ENCODE data around the gene GPNMB. TPM values are rescaled to one million over a fixed set of nuclear protein-coding genes. Genes with fewer than 3 reads are reported as not detected.

GPNMB gene
- total and polyA plus RNA-seq, 2 of the 13 experiments (the other 11 are each of a cell fraction or from before 2014, with no cell fraction given): 1.1 to 1.6 TPM

DNA sequence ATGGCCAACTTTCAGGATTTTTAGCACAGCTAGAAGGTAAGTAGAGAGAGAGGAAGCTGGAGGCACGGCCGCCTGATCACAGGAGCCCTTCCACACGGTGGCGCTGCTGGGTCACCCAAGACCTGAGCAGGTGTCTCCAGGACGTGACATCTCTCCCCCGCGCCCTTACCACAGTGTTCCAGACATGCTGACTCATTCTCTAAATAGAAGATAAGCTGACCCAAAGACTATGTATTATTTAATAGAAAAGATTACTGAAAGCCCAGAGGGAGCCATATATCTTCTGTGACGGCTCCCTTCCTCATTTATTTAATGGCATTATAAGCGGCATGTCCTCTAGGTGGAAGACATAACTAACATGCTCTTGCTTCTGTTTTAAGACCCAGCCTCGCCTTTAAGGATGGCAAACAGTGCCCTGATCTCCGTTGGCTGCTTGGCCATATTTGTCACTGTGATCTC is 26.6 kb downstream of the GPNMB start (continued):
- TF ChIP-seq, protein P1, sequence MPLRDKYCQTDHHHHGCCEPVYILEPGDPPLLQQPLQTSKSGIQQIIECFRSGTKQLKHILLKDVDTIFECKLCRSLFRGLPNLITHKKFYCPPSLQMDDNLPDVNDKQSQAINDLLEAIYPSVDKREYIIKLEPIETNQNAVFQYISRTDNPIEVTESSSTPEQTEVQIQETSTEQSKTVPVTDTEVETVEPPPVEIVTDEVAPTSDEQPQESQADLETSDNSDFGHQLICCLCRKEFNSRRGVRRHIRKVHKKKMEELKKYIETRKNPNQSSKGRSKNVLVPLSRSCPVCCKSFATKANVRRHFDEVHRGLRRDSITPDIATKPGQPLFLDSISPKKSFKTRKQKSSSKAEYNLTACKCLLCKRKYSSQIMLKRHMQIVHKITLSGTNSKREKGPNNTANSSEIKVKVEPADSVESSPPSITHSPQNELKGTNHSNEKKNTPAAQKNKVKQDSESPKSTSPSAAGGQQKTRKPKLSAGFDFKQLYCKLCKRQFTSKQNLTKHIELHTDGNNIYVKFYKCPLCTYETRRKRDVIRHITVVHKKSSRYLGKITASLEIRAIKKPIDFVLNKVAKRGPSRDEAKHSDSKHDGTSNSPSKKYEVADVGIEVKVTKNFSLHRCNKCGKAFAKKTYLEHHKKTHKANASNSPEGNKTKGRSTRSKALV (CRISPR knock-in tag; IDR thresholded peaks at IDR 0.05): no peak
- no peak for TF ChIP-seq ZNF430 (CRISPR knock-in tag; IDR thresholded peaks at IDR 0.05)
- TF ChIP-seq RFXANK (CRISPR knock-in tag; IDR thresholded peaks at IDR 0.05): no peak
- TF ChIP-seq KDM4B (CRISPR knock-in tag; IDR thresholded peaks at IDR 0.05): no peak
- no peak for TF ChIP-seq XBP1 (CRISPR knock-in tag; IDR thresholded peaks at IDR 0.05)
- TF ChIP-seq IKZF1 (IDR thresholded peaks at IDR 0.05): no peak
- TF ChIP-seq ZNF33B (CRISPR knock-in tag; IDR thresholded peaks at IDR 0.05): no peak
- no peak for TF ChIP-seq BRCA1 (CRISPR knock-in tag; IDR thresholded peaks at IDR 0.05)
- no peak for TF ChIP-seq PAF1 (CRISPR knock-in tag; IDR thresholded peaks at IDR 0.05)
- TF ChIP-seq, protein P2, sequence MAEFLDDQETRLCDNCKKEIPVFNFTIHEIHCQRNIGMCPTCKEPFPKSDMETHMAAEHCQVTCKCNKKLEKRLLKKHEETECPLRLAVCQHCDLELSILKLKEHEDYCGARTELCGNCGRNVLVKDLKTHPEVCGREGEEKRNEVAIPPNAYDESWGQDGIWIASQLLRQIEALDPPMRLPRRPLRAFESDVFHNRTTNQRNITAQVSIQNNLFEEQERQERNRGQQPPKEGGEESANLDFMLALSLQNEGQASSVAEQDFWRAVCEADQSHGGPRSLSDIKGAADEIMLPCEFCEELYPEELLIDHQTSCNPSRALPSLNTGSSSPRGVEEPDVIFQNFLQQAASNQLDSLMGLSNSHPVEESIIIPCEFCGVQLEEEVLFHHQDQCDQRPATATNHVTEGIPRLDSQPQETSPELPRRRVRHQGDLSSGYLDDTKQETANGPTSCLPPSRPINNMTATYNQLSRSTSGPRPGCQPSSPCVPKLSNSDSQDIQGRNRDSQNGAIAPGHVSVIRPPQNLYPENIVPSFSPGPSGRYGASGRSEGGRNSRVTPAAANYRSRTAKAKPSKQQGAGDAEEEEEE (CRISPR knock-in tag; IDR thresholded peaks at IDR 0.05; ENCODE audit: borderline replicate concordance): no peak
- TF ChIP-seq, protein P3, sequence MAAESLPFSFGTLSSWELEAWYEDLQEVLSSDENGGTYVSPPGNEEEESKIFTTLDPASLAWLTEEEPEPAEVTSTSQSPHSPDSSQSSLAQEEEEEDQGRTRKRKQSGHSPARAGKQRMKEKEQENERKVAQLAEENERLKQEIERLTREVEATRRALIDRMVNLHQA (CRISPR knock-in tag; IDR thresholded peaks at IDR 0.05): no peak
- no peak for TF ChIP-seq SRSF9 (IDR thresholded peaks at IDR 0.05; ENCODE audit: borderline replicate concordance, insufficient read depth, low read depth, low read length, poor library complexity, severe bottlenecking)
- no peak for TF ChIP-seq ZMAT3 (CRISPR knock-in tag; conservative IDR thresholded peaks at IDR 0.05)
- no peak for TF ChIP-seq JARID2 (CRISPR knock-in tag; IDR thresholded peaks at IDR 0.05; ENCODE audit: insufficient replicate concordance)
- TF ChIP-seq DNMT1 (CRISPR knock-in tag; IDR thresholded peaks at IDR 0.05): no peak
- TF ChIP-seq, protein P4, sequence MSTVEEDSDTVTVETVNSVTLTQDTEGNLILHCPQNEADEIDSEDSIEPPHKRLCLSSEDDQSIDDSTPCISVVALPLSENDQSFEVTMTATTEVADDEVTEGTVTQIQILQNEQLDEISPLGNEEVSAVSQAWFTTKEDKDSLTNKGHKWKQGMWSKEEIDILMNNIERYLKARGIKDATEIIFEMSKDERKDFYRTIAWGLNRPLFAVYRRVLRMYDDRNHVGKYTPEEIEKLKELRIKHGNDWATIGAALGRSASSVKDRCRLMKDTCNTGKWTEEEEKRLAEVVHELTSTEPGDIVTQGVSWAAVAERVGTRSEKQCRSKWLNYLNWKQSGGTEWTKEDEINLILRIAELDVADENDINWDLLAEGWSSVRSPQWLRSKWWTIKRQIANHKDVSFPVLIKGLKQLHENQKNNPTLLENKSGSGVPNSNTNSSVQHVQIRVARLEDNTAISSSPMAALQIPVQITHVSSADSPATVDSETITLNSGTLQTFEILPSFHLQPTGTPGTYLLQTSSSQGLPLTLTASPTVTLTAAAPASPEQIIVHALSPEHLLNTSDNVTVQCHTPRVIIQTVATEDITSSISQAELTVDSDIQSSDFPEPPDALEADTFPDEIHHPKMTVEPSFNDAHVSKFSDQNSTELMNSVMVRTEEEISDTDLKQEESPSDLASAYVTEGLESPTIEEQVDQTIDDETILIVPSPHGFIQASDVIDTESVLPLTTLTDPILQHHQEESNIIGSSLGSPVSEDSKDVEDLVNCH (CRISPR knock-in tag; IDR thresholded peaks at IDR 0.05): no peak
- TF ChIP-seq CCAR2 (optimal IDR thresholded peaks at IDR 0.05; ENCODE audit: low read depth, low read length): no peak
- TF ChIP-seq ZFP90 (CRISPR knock-in tag; IDR thresholded peaks at IDR 0.05; ENCODE audit: borderline replicate concordance): no peak

All from HepG2 (cell line).